PC-3 (cell line): ENCODE data around the gene NTRK2. TPM values are rescaled to one million over a fixed set of nuclear protein-coding genes. Genes with fewer than 3 reads are reported as not detected.

Experiments used
- ATAC-seq: fragments of 200-7000 bp; cut with Tn5 transposase; 2 replicates; pipeline ENCODE4 v1.9.1; 2020; ENCODE audit warnings: mild to moderate bottlenecking, moderate library complexity
- BruUV-seq: library from RNA; stranded (reverse); fragments of 400-500 nt; replicated peaks from 2 replicates; lab custom pipeline; 2021; lab: Mats Ljungman, UMichigan
- CTCF ChIA-PET: fragments of 300-600 bp; sonication (Branson Sonifier 250); formaldehyde crosslinking; loops from one replicate; lab custom pipeline; 2022; ENCODE audit warnings: antibody characterized with exemption; lab: Charles Lee
- POLR2A ChIA-PET: fragments of 300-600 bp; sonication (Branson Sonifier 250); formaldehyde crosslinking; loops from one replicate; lab custom pipeline; 2022; ENCODE audit warnings: antibody characterized with exemption; ENCODE audit not compliant: unreplicated experiment; lab: Charles Lee
- DNase-seq: peaks from one replicate; pipeline ENCODE4 v3.0.0-alpha.2; 2015
- H2AFZ ChIP-seq: fragments of 300-600 bp; sonication (generic); 2 replicates; pipeline ENCODE4 v1.6.0; 2016; ENCODE audit warnings: antibody characterized with exemption, low read length
- H3F3A ChIP-seq: fragments of 300-600 bp; sonication (generic); one replicate; pipeline ENCODE4 v1.6.0; 2017; ENCODE audit warnings: antibody characterized with exemption, low read length, control low read depth, mild to moderate bottlenecking; ENCODE audit not compliant: unreplicated experiment
- H3K27ac ChIP-seq: fragments of 300-600 bp; sonication (generic); 2 replicates; pipeline ENCODE4 v1.5.1; 2016; ENCODE audit warnings: mild to moderate bottlenecking, low read length
- H3K27me3 ChIP-seq: fragments of 300-600 bp; sonication (generic); 2 replicates; pipeline ENCODE4 v1.6.1; 2016; ENCODE audit warnings: low read length, mixed read lengths
- H3K36me3 ChIP-seq: fragments of 300-600 bp; sonication (generic); 2 replicates; pipeline ENCODE4 v1.6.1; 2016; ENCODE audit warnings: low read depth, mixed run types, low read length, mixed read lengths
- H3K4me1 ChIP-seq: fragments of 300-600 bp; sonication (generic); 2 replicates; pipeline ENCODE4 v1.5.1; 2016; ENCODE audit warnings: low read length; ENCODE audit not compliant: insufficient read depth
- H3K4me2 ChIP-seq: fragments of 300-600 bp; sonication (generic); 2 replicates; pipeline ENCODE4 v1.6.0; 2016; ENCODE audit warnings: low read length
- H3K4me3 ChIP-seq: fragments of 300-600 bp; sonication (generic); 2 replicates; pipeline ENCODE4 v1.5.1; 2016; ENCODE audit warnings: mild to moderate bottlenecking, low read length, mixed read lengths
- H3K79me2 ChIP-seq: fragments of 300-600 bp; sonication (generic); 2 replicates; pipeline ENCODE4 v1.6.1; 2017; ENCODE audit warnings: low read length, mixed read lengths
- H3K9ac ChIP-seq: fragments of 300-600 bp; sonication (generic); 2 replicates; pipeline ENCODE4 v1.6.0; 2016; ENCODE audit warnings: mild to moderate bottlenecking, low read length
- H3K9me2 ChIP-seq: fragments of 300-600 bp; sonication (generic); replicated peaks from 2 replicates; pipeline ENCODE4 v1.6.1; 2016; ENCODE audit warnings: mixed run types, low read length, mixed read lengths
- H3K9me3 ChIP-seq: fragments of 300-600 bp; sonication (generic); 2 replicates; pipeline ENCODE4 v1.6.1; 2016; ENCODE audit warnings: low read length, mixed read lengths
- H4K20me1 ChIP-seq: fragments of 300-600 bp; sonication (generic); 2 replicates; pipeline ENCODE4 v1.6.1; 2016; ENCODE audit warnings: low read length, mixed read lengths
- EZH2 ChIP-seq: fragments of 300-600 bp; sonication (generic); IDR thresholded peaks from one replicate; pipeline ENCODE4 v1.6.1; 2017; ENCODE audit warnings: antibody characterized with exemption, mild to moderate bottlenecking, low read length; ENCODE audit not compliant: unreplicated experiment
- EZH2phosphoT487 ChIP-seq: fragments of 300-600 bp; sonication (generic); IDR thresholded peaks from 2 replicates; pipeline ENCODE4 v1.6.1; 2018; ENCODE audit warnings: mild to moderate bottlenecking, antibody characterized with exemption, low read length, borderline replicate concordance
- intact Hi-C: fragments of 100-400 bp; cut with micrococcal nuclease; formaldehyde crosslinking; loops from 2 replicates; pipeline ENCODE4 v1.9.0; 2023
- total RNA-seq: library from RNA; depleted of rRNA; stranded (reverse); fragments of >200 nt; gene quantifications from 2 replicates; pipeline ENCODE4 v1.2.3, GENCODE V29; 2014
- TF ChIP-seq, protein P1 (sequence below): fragments of 300-600 bp; sonication (generic); conservative IDR thresholded peaks from 2 replicates; pipeline ENCODE4 v1.5.1; 2017; ENCODE audit warnings: antibody characterized with exemption, low read depth, mild to moderate bottlenecking, low read length

Gene NTRK2
- total RNA-seq, 1 experiment from 2014 or later: not detected

DNA sequence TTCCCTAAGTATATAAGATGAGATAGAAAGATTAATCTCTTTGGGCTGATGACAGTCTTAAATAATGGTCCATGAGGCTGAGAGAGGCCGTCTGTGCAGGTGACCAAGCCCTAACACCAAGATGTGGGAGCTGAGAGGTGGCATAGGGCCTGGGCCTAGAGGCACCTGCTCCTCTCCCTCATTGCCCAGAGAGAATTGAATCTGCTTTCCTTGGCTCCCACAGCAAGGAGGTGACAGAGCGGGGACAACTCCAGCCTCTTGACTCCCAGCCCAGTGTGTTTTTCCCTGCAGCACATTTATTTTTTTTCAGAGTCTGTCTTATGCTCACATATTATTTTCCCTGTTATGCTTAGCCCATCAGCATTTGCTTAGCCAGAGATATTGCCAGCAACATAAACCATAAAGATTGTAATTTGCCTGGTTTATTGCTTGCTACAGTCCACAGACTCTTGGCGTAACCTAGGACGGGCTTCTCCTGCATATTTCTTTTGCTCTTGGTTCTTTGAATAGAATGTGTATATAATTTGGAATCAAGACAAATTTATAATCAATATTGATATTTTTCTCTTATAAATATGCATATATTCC, 105.6 kb downstream of the NTRK2 start:
- BruUV-seq: no TSS peak
- Histone ChIP-seq H4K20me1 (no peaks in the 10 kb centered on the region), H3K9me2 (no peaks in the 10 kb centered on the region), H3K9ac (no peak overlapping the region), H3K9me3 (no peaks in the 10 kb centered on the region), H3K4me2 (no peak overlapping the region), H3K79me2 (no peaks in the 10 kb centered on the region), H3K27me3 (0 out of 2 replicates have a peak, but pooled peaks cover 7% of the 10 kb centered on the region), H3K4me1 (no peaks in the 10 kb centered on the region), H3K27ac (no peak overlapping the region), H3K36me3 (no peaks in the 10 kb centered on the region), H2AFZ (no peak overlapping the region), H3F3A (no peaks in the 10 kb centered on the region), H3K4me3 (no peak overlapping the region)
- DNase-seq (no peak), ATAC-seq (no peak)
- intact Hi-C loops: no loop called here
- ChIA-PET POLR2A (no interaction called here), CTCF (no interaction called here)
- TF ChIP-seq, protein P1, sequence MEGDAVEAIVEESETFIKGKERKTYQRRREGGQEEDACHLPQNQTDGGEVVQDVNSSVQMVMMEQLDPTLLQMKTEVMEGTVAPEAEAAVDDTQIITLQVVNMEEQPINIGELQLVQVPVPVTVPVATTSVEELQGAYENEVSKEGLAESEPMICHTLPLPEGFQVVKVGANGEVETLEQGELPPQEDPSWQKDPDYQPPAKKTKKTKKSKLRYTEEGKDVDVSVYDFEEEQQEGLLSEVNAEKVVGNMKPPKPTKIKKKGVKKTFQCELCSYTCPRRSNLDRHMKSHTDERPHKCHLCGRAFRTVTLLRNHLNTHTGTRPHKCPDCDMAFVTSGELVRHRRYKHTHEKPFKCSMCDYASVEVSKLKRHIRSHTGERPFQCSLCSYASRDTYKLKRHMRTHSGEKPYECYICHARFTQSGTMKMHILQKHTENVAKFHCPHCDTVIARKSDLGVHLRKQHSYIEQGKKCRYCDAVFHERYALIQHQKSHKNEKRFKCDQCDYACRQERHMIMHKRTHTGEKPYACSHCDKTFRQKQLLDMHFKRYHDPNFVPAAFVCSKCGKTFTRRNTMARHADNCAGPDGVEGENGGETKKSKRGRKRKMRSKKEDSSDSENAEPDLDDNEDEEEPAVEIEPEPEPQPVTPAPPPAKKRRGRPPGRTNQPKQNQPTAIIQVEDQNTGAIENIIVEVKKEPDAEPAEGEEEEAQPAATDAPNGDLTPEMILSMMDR: no peak
- TF ChIP-seq EZH2 (no peak), EZH2phosphoT487 (no peak)

DNA sequence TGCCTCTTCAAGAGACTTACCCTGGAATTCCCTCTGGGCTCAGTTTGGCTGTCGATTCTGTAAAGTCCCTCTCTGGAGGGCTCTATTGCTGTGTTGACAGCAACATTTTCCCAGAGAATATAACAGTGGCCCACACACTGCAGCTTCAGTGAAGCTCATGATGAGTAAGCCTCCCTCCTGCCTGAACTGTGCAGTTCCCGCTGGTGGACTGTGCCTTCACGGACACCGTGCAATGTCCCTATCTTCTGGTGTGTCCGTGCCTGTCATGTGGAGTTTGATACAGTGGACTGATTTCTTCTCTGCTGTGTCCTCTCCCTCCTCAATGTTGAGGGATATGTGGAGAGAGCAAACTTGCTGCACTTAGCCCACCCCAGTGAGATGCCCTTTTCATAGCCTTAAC, 109.0 kb downstream of the NTRK2 start:
- H3K79me2 ChIP-seq: no peaks in the 10 kb centered on the region
- no peaks in the 10 kb centered on the region for H3K9me3 ChIP-seq
- H3K9ac ChIP-seq: no peak overlapping the region
- intact Hi-C loops: no loop called here
- no peak overlapping the region for H3K27ac ChIP-seq
- H3K27me3 ChIP-seq: 0 out of 2 replicates have a peak, but pooled peaks cover 7% of the 10 kb centered on the region
- no peaks in the 10 kb centered on the region for H3K4me1 ChIP-seq
- no peaks in the 10 kb centered on the region for H3F3A ChIP-seq
- no peak for DNase-seq
- BruUV-seq: no TSS peak
- H4K20me1 ChIP-seq: no peaks in the 10 kb centered on the region
- POLR2A ChIA-PET: no interaction called here
- ATAC-seq: no peak
- H3K36me3 ChIP-seq: no peaks in the 10 kb centered on the region
- no peaks in the 10 kb centered on the region for H3K9me2 ChIP-seq
- H3K4me3 ChIP-seq: no peak overlapping the region
- TF ChIP-seq, protein P1: no peak
- no peak for TF ChIP-seq EZH2phosphoT487
- no peak for TF ChIP-seq EZH2
- no peak overlapping the region for H2AFZ ChIP-seq
- CTCF ChIA-PET: no interaction called here
- H3K4me2 ChIP-seq: no peak overlapping the region

DNA sequence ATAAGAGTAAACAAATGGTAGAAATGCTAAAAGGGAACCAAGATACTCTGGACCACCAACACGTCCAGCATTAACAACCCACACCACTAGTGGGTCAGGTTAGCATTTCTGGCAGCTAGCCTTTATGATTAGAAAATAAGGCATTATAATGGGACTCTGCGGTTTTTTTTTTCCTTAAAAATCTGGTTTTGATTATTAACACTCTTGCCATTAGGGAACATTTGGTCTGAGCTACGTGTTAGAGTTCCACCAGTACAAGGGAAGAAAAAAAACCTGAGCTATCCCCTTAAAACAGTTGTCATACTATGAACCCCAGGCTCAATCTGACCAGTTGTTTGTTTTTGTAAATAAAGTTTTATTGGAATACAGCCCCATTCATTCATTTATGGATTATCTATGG, 110.4 kb downstream of the NTRK2 start:
- H2AFZ ChIP-seq: no peak overlapping the region
- intact Hi-C loops: no loop called here
- H3K4me2 ChIP-seq: no peak overlapping the region
- H3K36me3 ChIP-seq: no peaks in the 10 kb centered on the region
- H3K79me2 ChIP-seq: no peaks in the 10 kb centered on the region
- H3K27me3 ChIP-seq: 0 out of 2 replicates have a peak, but pooled peaks cover 7% of the 10 kb centered on the region
- H3K27ac ChIP-seq: no peak overlapping the region
- no peaks in the 10 kb centered on the region for H3F3A ChIP-seq
- ChIA-PET CTCF (no interaction called here), POLR2A (no interaction called here)
- BruUV-seq: no TSS peak
- DNase-seq (no peak), ATAC-seq (no peak)
- no peaks in the 10 kb centered on the region for H3K9me3 ChIP-seq
- no peak overlapping the region for H3K4me3 ChIP-seq
- no peaks in the 10 kb centered on the region for H3K4me1 ChIP-seq
- H3K9ac ChIP-seq: no peak overlapping the region
- no peaks in the 10 kb centered on the region for H3K9me2 ChIP-seq
- TF ChIP-seq, protein P1: no peak
- TF ChIP-seq EZH2phosphoT487: no peak
- TF ChIP-seq EZH2: no peak
- no peaks in the 10 kb centered on the region for H4K20me1 ChIP-seq
